IMR-90 (cell line): ENCODE data around the gene PIN1.
"Not testable (repeated sequence)": the region's sequence is repeated elsewhere in the genome, so short reads cannot be mapped to it uniquely, and the experiment has no call there.

Source experiments
- BHLHE40 ChIP-seq: fragments of 150-350 bp; IDR thresholded peaks from 2 replicates; pipeline ENCODE4 v1.6.1; 2016; ENCODE audit warnings: mild to moderate bottlenecking, low read depth, low read length
- CTCF ChIP-seq: conservative IDR thresholded peaks from 2 replicates; pipeline ENCODE4 v1.5.1; 2012; ENCODE audit warnings: mild to moderate bottlenecking, low read depth, low read length, improper control_type of control experiment
- MAFK ChIP-seq: IDR thresholded peaks from 2 replicates; pipeline ENCODE4 v1.6.1; 2012; ENCODE audit warnings: low read depth, low read length, improper control_type of control experiment
- MXI1 ChIP-seq: IDR thresholded peaks from 2 replicates; pipeline ENCODE4 v1.6.1; 2012; ENCODE audit warnings: low read depth, mild to moderate bottlenecking, low read length, moderate library complexity, borderline replicate concordance
- RAD21 ChIP-seq: IDR thresholded peaks from 2 replicates; pipeline ENCODE4 v1.6.1; 2012; ENCODE audit warnings: low read length, improper control_type of control experiment

DNA sequence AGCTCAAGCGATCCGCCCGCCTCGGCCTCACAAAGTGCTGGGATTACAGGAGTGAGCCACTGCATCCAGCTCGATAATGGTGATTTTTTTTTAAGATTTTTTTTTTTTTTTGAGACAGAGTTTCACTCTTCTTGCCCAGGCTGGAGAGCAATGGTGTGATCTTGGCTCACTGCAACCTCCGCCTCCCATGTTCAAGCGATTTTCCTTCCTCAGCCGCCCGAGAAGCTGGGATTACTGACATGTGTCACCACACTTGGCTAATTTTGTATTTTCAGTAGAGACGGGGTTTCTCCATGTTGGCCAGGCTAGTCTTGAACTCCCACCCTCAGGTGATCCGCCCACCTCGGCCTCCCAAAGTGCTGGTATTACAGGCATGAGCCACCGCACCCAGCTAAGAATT, 46.5 kb upstream of the PIN1 start:
- not testable (repeated sequence) for TF ChIP-seq CTCF, MAFK, RAD21, MXI1, BHLHE40
